HUES48 (cell line): ENCODE data around the gene ARHGAP31.

Experiments used
- H3K27ac ChIP-seq: one replicate; pipeline ENCODE4 v1.7.0; 2013; ENCODE audit warnings: low read depth, low read length, inconsistent platforms
- H3K27me3 ChIP-seq: 2 replicates; pipeline ENCODE4 v1.6.1; 2013; ENCODE audit warnings: mild to moderate bottlenecking, low read length; ENCODE audit not compliant: control insufficient read depth, insufficient read depth
- H3K36me3 ChIP-seq: 2 replicates; pipeline ENCODE4 v1.6.1; 2013; ENCODE audit warnings: low read length; ENCODE audit not compliant: control insufficient read depth, insufficient read depth
- H3K4me1 ChIP-seq: 2 replicates; pipeline ENCODE4 v1.6.1; 2013; ENCODE audit warnings: mild to moderate bottlenecking, low read length; ENCODE audit not compliant: control insufficient read depth, insufficient read depth
- H3K4me3 ChIP-seq: 2 replicates; pipeline ENCODE4 v1.5.1; 2013; ENCODE audit warnings: mild to moderate bottlenecking, low read depth, low read length
- H3K9ac ChIP-seq: 2 replicates; pipeline ENCODE4 v1.6.1; 2013; ENCODE audit warnings: mild to moderate bottlenecking, low read depth, low read length, moderate library complexity
- H3K9me3 ChIP-seq: 2 replicates; pipeline ENCODE4 v1.6.1; 2013; ENCODE audit warnings: low read length; ENCODE audit not compliant: control insufficient read depth, insufficient read depth

Gene ARHGAP31

DNA sequence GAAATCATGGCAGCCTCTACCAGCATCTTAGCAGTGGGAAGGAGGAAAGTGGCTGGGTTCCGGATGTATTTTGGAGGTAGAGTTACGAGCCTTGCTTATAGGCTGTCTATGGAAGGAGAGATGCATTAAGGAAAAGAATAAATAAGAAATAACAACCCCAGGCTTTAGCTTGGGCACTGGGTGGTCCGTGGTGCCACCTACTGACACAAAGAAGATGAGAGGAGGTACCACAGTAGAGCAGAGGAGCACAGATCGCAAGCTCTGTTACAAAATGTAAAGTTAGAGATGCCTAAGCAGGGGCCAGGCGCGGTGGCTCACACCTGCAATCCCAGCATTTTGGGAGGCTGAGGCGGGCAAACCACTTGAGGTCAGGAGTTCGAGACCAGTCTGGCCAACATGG, 94.4 kb downstream of the ARHGAP31 start:
- no peak overlapping the region for H3K9ac ChIP-seq
- H3K4me3 ChIP-seq, result no peak overlapping the region
- H3K27me3 ChIP-seq, result no peaks in the 10 kb centered on the region
- H3K9me3 ChIP-seq, result no peaks in the 10 kb centered on the region
- H3K36me3 ChIP-seq, result no peaks in the 10 kb centered on the region
- no peak overlapping the region for H3K27ac ChIP-seq
- no peaks in the 10 kb centered on the region for H3K4me1 ChIP-seq

DNA sequence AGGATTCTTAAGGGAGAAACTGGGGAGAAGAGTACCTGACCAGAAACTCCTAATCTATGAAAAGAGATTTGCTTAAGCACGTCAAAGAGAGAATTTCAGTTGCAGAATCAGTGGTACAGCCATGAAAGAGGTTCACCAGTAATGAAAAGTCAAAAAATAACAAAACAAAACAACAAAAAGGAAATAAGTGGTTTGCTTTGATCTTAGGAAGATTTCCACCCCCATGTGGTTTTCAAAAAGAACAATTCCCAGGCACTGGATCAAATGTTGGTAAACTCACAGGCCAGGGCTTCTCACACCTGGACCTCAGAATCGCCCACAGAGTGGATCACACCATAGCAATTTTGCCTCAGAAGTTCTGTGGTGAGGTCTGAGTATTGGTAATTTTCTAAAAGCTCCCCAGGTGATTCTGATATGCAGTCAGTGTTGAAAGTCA, 101.8 kb downstream of the ARHGAP31 start:
- H3K36me3 ChIP-seq, result no peaks in the 10 kb centered on the region
- H3K9ac ChIP-seq, result no peak overlapping the region
- no peak overlapping the region for H3K4me3 ChIP-seq
- H3K4me1 ChIP-seq, result peaks cover 18% of the 10 kb centered on the region
- H3K27ac ChIP-seq, result no peak overlapping the region
- no peaks in the 10 kb centered on the region for H3K27me3 ChIP-seq
- no peaks in the 10 kb centered on the region for H3K9me3 ChIP-seq

GRCh38 chr3:119396870-119397269, 102.7 kb downstream of the ARHGAP31 start:
- no peaks in the 10 kb centered on the region for H3K9me3 ChIP-seq
- no peak overlapping the region for H3K4me3 ChIP-seq
- H3K27ac ChIP-seq, result no peak overlapping the region
- H3K27me3 ChIP-seq, result no peaks in the 10 kb centered on the region
- peaks cover 27% of the 10 kb centered on the region for H3K4me1 ChIP-seq
- no peak overlapping the region for H3K9ac ChIP-seq
- no peaks in the 10 kb centered on the region for H3K36me3 ChIP-seq

- no peaks in the 10 kb centered on the region for H3K27me3 ChIP-seq
- H3K27ac ChIP-seq, result no peak overlapping the region
- H3K4me1 ChIP-seq, result peaks cover 30% of the 10 kb centered on the region
- H3K4me3 ChIP-seq, result no peak overlapping the region
- H3K9ac ChIP-seq, result no peak overlapping the region
- no peaks in the 10 kb centered on the region for H3K36me3 ChIP-seq
- no peaks in the 10 kb centered on the region for H3K9me3 ChIP-seq
Observed at GRCh38 chr3:119400466-119400865, 106.3 kb downstream of the ARHGAP31 start.

DNA sequence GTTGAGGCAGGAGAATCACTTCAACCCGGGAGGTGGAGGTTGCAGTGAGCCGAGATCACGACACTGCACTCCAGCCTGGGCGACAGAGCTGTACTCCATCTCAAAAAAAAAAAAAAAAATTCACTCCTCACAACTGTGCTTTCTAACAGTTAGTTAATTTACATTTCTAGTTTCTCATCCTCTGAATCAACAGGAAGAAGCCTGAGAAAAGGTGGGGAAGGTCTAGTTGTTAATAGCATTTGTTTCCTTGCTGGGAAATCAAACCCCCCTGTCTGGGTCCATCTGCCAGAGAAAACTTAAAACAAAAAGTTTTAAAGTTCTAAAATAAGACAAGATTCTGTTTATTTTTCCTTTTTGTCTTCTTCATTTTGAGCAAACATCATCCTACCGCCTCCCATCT, 106.9 kb downstream of the ARHGAP31 start:
- no peaks in the 10 kb centered on the region for H3K27me3 ChIP-seq
- no peak overlapping the region for H3K27ac ChIP-seq
- H3K9ac ChIP-seq, result no peak overlapping the region
- H3K4me1 ChIP-seq, result peaks cover 25% of the 10 kb centered on the region
- no peak overlapping the region for H3K4me3 ChIP-seq
- H3K9me3 ChIP-seq, result no peaks in the 10 kb centered on the region
- H3K36me3 ChIP-seq, result no peaks in the 10 kb centered on the region

- no peaks in the 10 kb centered on the region for H3K9me3 ChIP-seq
- no peak overlapping the region for H3K27ac ChIP-seq
- H3K4me1 ChIP-seq, result peaks cover 18% of the 10 kb centered on the region
- no peaks in the 10 kb centered on the region for H3K36me3 ChIP-seq
- no peaks in the 10 kb centered on the region for H3K27me3 ChIP-seq
- no peak overlapping the region for H3K4me3 ChIP-seq
- H3K9ac ChIP-seq, result no peak overlapping the region
Observed at GRCh38 chr3:119401503-119402440, 107.6 kb downstream of the ARHGAP31 start.

- Histone ChIP-seq H3K36me3 (no peaks in the 10 kb centered on the region), H3K27me3 (no peaks in the 10 kb centered on the region), H3K4me3 (no peak overlapping the region), H3K4me1 (peaks cover 12% of the 10 kb centered on the region), H3K9me3 (no peaks in the 10 kb centered on the region), H3K9ac (no peak overlapping the region), H3K27ac (no peak overlapping the region)
Observed at GRCh38 chr3:119402791-119403190, 108.6 kb downstream of the ARHGAP31 start.

DNA sequence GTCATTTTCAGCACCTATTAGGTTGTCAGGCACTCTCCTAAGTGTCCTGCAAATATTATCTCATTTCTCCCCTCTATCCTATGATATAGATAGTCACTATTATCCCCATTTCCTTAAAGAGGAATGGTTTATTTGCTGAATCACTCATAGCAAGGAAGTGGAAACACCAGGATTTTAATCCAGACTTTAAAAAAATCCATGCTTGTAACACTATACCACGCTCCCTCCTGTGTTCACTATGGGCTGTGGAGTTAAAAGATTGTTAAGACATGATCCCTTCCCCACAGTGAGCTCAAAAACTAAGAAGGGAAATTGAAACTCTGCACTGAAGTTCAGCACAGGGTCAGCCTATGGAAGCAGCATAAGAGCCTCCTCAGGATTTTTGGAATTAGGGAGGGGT, 109.0 kb downstream of the ARHGAP31 start:
- Histone ChIP-seq H3K27me3 (no peaks in the 10 kb centered on the region), H3K9ac (no peak overlapping the region), H3K9me3 (no peaks in the 10 kb centered on the region), H3K36me3 (no peaks in the 10 kb centered on the region), H3K27ac (no peak overlapping the region), H3K4me3 (no peak overlapping the region), H3K4me1 (peaks cover 12% of the 10 kb centered on the region)

GRCh38 chr3:119405315-119405714, 111.1 kb downstream of the ARHGAP31 start:
- H3K27me3 ChIP-seq, result no peaks in the 10 kb centered on the region
- peaks cover 12% of the 10 kb centered on the region for H3K4me1 ChIP-seq
- no peaks in the 10 kb centered on the region for H3K9me3 ChIP-seq
- H3K9ac ChIP-seq, result no peak overlapping the region
- H3K4me3 ChIP-seq, result no peak overlapping the region
- H3K36me3 ChIP-seq, result no peaks in the 10 kb centered on the region
- no peak overlapping the region for H3K27ac ChIP-seq

DNA sequence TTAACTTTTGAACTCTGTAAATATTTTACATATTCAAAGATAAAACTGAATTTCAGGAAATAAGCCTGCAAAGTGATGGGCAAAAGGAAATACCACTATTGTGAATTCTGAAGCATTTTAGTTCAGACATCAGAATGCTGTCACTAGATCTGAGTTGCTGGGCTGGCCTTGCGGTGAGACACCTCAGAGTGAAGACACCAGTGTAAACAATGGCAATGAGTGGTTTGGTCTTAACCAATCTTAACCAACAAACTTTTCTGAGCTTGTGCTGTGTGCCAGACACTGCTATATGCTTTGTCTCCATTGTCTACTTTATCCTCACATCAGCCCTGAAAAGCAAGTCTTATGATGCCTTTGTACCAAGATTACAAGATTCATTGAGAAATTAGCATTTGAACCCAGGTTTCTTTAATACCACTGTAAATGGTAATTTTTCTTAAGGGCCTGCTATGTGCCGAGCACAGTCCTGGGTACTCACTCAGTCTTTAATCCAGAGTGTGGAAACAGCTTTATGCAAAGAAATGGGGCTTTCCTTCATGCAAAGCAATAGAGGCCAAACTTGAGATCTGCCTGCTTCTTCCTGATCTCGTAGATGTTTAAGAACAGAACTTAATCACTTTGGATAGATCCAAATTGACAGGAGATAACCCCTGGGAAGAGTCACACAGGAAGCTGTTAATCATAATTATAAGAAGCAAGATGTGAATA, 114.2 kb downstream of the ARHGAP31 start:
- no peaks in the 10 kb centered on the region for H3K4me1 ChIP-seq
- no peak overlapping the region for H3K9ac ChIP-seq
- no peaks in the 10 kb centered on the region for H3K36me3 ChIP-seq
- no peak overlapping the region for H3K27ac ChIP-seq
- no peaks in the 10 kb centered on the region for H3K27me3 ChIP-seq
- H3K9me3 ChIP-seq, result no peaks in the 10 kb centered on the region
- H3K4me3 ChIP-seq, result no peak overlapping the region

DNA sequence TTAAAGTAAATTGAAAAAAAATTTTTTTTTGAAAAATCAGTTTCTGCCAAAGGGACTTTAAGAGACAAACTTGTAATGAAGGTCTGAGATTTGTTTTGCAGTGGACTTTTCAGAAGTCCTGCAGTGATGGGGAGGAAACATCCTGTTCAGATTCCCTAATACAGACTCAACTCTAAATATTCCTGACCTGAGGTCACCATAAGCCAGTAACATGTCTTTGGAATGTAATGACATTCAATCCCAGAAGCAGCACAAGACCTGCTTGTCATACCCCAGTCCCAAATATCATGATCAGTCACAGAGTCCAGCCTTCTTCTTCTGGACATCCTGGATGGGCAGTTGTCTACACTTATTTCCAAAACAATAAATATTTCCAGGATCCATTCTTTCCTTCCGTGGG, 115.7 kb downstream of the ARHGAP31 start:
- no peak overlapping the region for H3K9ac ChIP-seq
- no peaks in the 10 kb centered on the region for H3K36me3 ChIP-seq
- no peaks in the 10 kb centered on the region for H3K9me3 ChIP-seq
- no peak overlapping the region for H3K27ac ChIP-seq
- H3K4me1 ChIP-seq, result no peaks in the 10 kb centered on the region
- H3K4me3 ChIP-seq, result no peak overlapping the region
- no peaks in the 10 kb centered on the region for H3K27me3 ChIP-seq
